Esophagus squamous epithelium (tissue), 5 donors: ENCODE data around the gene PCCA. TPM values are rescaled to one million over a fixed set of nuclear protein-coding genes. Genes with fewer than 3 reads are reported as not detected.

Experiments
- DNase-seq: peaks from one replicate; lab custom pipeline; 2025; lab: John Stamatoyannopoulos, UW
- H3K27ac ChIP-seq, 4 donors: fragments of 200-600 bp; sonication (generic); one replicate each; pipeline ENCODE4 v1.5.1; 2016 to 2019; ENCODE audit warnings: mild to moderate bottlenecking in 1 of 4
- H3K27me3 ChIP-seq, 4 donors: fragments of 200-600 bp; sonication (generic); 1 replicate in 3 of 4; 2 replicates in 1 of 4; pipeline versions ENCODE4 v1.5.1 to v1.6.0; 2017 to 2021; ENCODE audit warnings: antibody characterized with exemption in 1 of 4
- H3K36me3 ChIP-seq, 3 donors: fragments of 200-600 bp; sonication (generic); one replicate each; pipeline ENCODE4 v1.5.1; 2016 to 2019
- H3K4me1 ChIP-seq, 3 donors: fragments of 200-600 bp; sonication (generic); one replicate each; pipeline ENCODE4 v1.5.1; 2017 to 2019
- H3K4me3 ChIP-seq, 4 donors: fragments of 200-600 bp; sonication (generic); 1 replicate in 3 of 4; 2 replicates in 1 of 4; pipeline ENCODE4 v1.5.1; 2016 to 2019; ENCODE audit warnings: mild to moderate bottlenecking in 2 of 4, moderate library complexity in 1 of 4
- H3K9me3 ChIP-seq, 3 donors: fragments of 200-600 bp; sonication (generic); one replicate each; pipeline ENCODE4 v1.5.1; 2016 to 2019
- CTCF ChIP-seq, 6 experiments: fragments of 450-650 bp in 4 of 6; fragments of 200-600 bp in 2 of 6; sonication (generic) in 2 of 6; IDR thresholded peaks; one replicate each; pipeline ENCODE4 v1.5.1; 2016 to 2019; ENCODE audit warnings: antibody characterized with exemption in 6 of 6, mild to moderate bottlenecking in 4 of 6, moderate library complexity in 4 of 6
- POLR2A ChIP-seq, 4 donors: fragments of 450-650 bp; IDR thresholded peaks; one replicate each; pipeline ENCODE4 v1.6.1; 2017; ENCODE audit warnings: antibody characterized with exemption in 4 of 4, mild to moderate bottlenecking in 4 of 4, moderate library complexity in 3 of 4
- WGBS, 2 donors: methylation state at CpG; one replicate each; pipeline ENCODE4 v1.1.5; 2018; 5-methylcytosine and 5-hydroxymethylcytosine counted together
- intact Hi-C: fragments of 100-400 bp; cut with DNase I; formaldehyde crosslinking; loops from one replicate; pipeline ENCODE4 v1.15.0; 2022
- total RNA-seq, 4 donors: library from RNA; depleted of rRNA; stranded (reverse); fragments of >200 nt; gene quantifications; one replicate each; pipeline ENCODE4 v1.1.0, GENCODE V29; 2016
- donor health status: DM: yes; HTN: yes; CAD: no.

Gene PCCA
- total RNA-seq, 4 donors from 2014 or later = 21.5 to 46.5 (median 30.2) TPM

GRCh38 chr13:100347968-100348367 is 259.1 kb downstream of the PCCA start:
- DNase-seq = no peak
- intact Hi-C loops = no loop called here
- no peaks in the 10 kb centered on the region for H3K27me3 ChIP-seq
- H3K36me3 ChIP-seq = peaks cover 0 to 30% (median 0%) of the 10 kb centered on the region in 3 donors
- H3K27ac ChIP-seq = no peak overlapping the region
- no peaks in the 10 kb centered on the region for H3K4me1 ChIP-seq
- no peak overlapping the region for H3K4me3 ChIP-seq
- WGBS, 2 donors = 47% methylated on average over 3 of the region's 3 CpGs
- TF ChIP-seq POLR2A (IDR thresholded peaks at IDR 0.05) (no peak), CTCF (IDR thresholded peaks at IDR 0.05) (no peak)
- no peaks in the 10 kb centered on the region for H3K9me3 ChIP-seq

GRCh38 chr13:100349594-100349993 is 260.7 kb downstream of the PCCA start:
- no peak for DNase-seq
- Histone ChIP-seq H3K36me3 (peaks cover 0 to 16% (median 0%) of the 10 kb centered on the region in 3 donors), H3K9me3 (no peaks in the 10 kb centered on the region), H3K4me1 (no peaks in the 10 kb centered on the region), H3K4me3 (no peak overlapping the region), H3K27ac (no peak overlapping the region), H3K27me3 (no peaks in the 10 kb centered on the region)
- intact Hi-C loops = no loop called here
- 52 to 61% methylated on average over 3 of the region's 3 CpGs for WGBS, 2 donors
- no peak for TF ChIP-seq POLR2A (IDR thresholded peaks at IDR 0.05)
- TF ChIP-seq CTCF (IDR thresholded peaks at IDR 0.05) = no peak

- H3K27me3 ChIP-seq = no peaks in the 10 kb centered on the region
- no peak for DNase-seq
- intact Hi-C loops = no loop called here
- TF ChIP-seq CTCF (IDR thresholded peaks at IDR 0.05) = no peak
- TF ChIP-seq POLR2A (IDR thresholded peaks at IDR 0.05) = no peak
- H3K4me1 ChIP-seq = no peaks in the 10 kb centered on the region
- no peak overlapping the region for H3K27ac ChIP-seq
- H3K9me3 ChIP-seq = no peaks in the 10 kb centered on the region
- peaks cover 0 to 6% (median 0%) of the 10 kb centered on the region in 3 donors for H3K36me3 ChIP-seq
- H3K4me3 ChIP-seq = no peak overlapping the region
These were observed 261.7 kb downstream of the PCCA start for GRCh38 chr13:100350601-100351000.

GRCh38 chr13:100356426-100356825 is 267.5 kb downstream of the PCCA start:
- 56 to 81% methylated on average over 1 of the region's 1 CpG for WGBS, 2 donors
- Histone ChIP-seq H3K27ac (no peak overlapping the region), H3K36me3 (no peaks in the 10 kb centered on the region), H3K4me1 (no peaks in the 10 kb centered on the region), H3K27me3 (no peaks in the 10 kb centered on the region), H3K9me3 (no peaks in the 10 kb centered on the region), H3K4me3 (no peak overlapping the region)
- TF ChIP-seq POLR2A (IDR thresholded peaks at IDR 0.05) = no peak
- no peak for TF ChIP-seq CTCF (IDR thresholded peaks at IDR 0.05)
- intact Hi-C loops = no loop called here
- no peak for DNase-seq

GRCh38 chr13:100356889-100357288 is 268.0 kb downstream of the PCCA start:
- DNase-seq = no peak
- Histone ChIP-seq H3K27me3 (no peaks in the 10 kb centered on the region), H3K27ac (no peak overlapping the region), H3K9me3 (no peaks in the 10 kb centered on the region), H3K4me3 (no peak overlapping the region), H3K4me1 (no peaks in the 10 kb centered on the region), H3K36me3 (no peaks in the 10 kb centered on the region)
- intact Hi-C loops = no loop called here
- WGBS, 2 donors = 61 to 68% methylated on average over 3 of the region's 3 CpGs
- TF ChIP-seq POLR2A (IDR thresholded peaks at IDR 0.05) (no peak), CTCF (IDR thresholded peaks at IDR 0.05) (no peak)
